SK-N-SH (cell line): Measurements from ENCODE around the gene PCDHGA1.

Experiments used
- CTCF ChIP-seq: fragments of 200-600 bp; sonication (generic); IDR thresholded peaks from 2 replicates; pipeline ENCODE4 v1.6.1; 2017; ENCODE audit warnings: antibody characterized with exemption, mild to moderate bottlenecking, moderate library complexity
- EP300 ChIP-seq, 2 experiments: IDR thresholded peaks; 2 replicates each; pipeline versions ENCODE4 v1.4.0 to v1.6.1; 2012; ENCODE audit warnings: borderline replicate concordance in 1 of 2, low read depth in 1 of 2, low read length in 1 of 2
- JUND ChIP-seq: IDR thresholded peaks from 2 replicates; pipeline ENCODE4 v1.4.0; 2012
- TF ChIP-seq, protein P1 (sequence below): IDR thresholded peaks from 2 replicates; pipeline ENCODE4 v1.6.1; 2012; ENCODE audit warnings: mild to moderate bottlenecking, low read depth, low read length, moderate library complexity

- TF ChIP-seq CTCF (no peak), EP300 (IDR thresholded peaks at IDR 0.05; ENCODE audit: borderline replicate concordance in 1 of 2, low read depth in 1 of 2, low read length in 1 of 2) (no peak), JUND (no peak)
- TF ChIP-seq, protein P1, sequence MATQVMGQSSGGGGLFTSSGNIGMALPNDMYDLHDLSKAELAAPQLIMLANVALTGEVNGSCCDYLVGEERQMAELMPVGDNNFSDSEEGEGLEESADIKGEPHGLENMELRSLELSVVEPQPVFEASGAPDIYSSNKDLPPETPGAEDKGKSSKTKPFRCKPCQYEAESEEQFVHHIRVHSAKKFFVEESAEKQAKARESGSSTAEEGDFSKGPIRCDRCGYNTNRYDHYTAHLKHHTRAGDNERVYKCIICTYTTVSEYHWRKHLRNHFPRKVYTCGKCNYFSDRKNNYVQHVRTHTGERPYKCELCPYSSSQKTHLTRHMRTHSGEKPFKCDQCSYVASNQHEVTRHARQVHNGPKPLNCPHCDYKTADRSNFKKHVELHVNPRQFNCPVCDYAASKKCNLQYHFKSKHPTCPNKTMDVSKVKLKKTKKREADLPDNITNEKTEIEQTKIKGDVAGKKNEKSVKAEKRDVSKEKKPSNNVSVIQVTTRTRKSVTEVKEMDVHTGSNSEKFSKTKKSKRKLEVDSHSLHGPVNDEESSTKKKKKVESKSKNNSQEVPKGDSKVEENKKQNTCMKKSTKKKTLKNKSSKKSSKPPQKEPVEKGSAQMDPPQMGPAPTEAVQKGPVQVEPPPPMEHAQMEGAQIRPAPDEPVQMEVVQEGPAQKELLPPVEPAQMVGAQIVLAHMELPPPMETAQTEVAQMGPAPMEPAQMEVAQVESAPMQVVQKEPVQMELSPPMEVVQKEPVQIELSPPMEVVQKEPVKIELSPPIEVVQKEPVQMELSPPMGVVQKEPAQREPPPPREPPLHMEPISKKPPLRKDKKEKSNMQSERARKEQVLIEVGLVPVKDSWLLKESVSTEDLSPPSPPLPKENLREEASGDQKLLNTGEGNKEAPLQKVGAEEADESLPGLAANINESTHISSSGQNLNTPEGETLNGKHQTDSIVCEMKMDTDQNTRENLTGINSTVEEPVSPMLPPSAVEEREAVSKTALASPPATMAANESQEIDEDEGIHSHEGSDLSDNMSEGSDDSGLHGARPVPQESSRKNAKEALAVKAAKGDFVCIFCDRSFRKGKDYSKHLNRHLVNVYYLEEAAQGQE, result no peak
Measured at GRCh38 chr5:141366016-141366896, 35.9 kb downstream of the PCDHGA1 start.
